KOPT-K1 (cell line): ENCODE results near the gene PKM.
"Not testable (repeated sequence)": the region's sequence is repeated elsewhere in the genome, so short reads cannot be mapped to it uniquely, and the experiment has no call there.

Experiments used
- H3K27ac ChIP-seq: fragments of 200-600 bp; sonication (generic); 2 replicates; pipeline ENCODE4 v1.5.1; 2016; ENCODE audit warnings: antibody characterized with exemption, mild to moderate bottlenecking, low read depth, low read length; ENCODE audit not compliant: poor library complexity, severe bottlenecking
- H3K36me3 ChIP-seq: fragments of 200-600 bp; sonication (generic); 2 replicates; pipeline ENCODE4 v1.5.1; 2017; ENCODE audit warnings: antibody characterized with exemption, mild to moderate bottlenecking, low read length, moderate library complexity; ENCODE audit not compliant: insufficient read depth
- H3K9me3 ChIP-seq: fragments of 200-600 bp; sonication (generic); 2 replicates; pipeline ENCODE4 v1.5.1; 2017; ENCODE audit warnings: antibody characterized with exemption, low read length, mild to moderate bottlenecking; ENCODE audit not compliant: insufficient read depth, poor library complexity, severe bottlenecking

The PKM gene

GRCh38 chr15:72231066-72231832 lies at the start of gene PKM:
Gene PKM, minus strand, starts transcription at chr15:72231190. Its CDS starts 12,093 bp downstream, at chr15:72219097.
- no peaks in the 10 kb centered on the region for H3K9me3 ChIP-seq
- no peaks in the 10 kb centered on the region for H3K36me3 ChIP-seq
- peak within 1 kb of the TSS; percentile 83 for H3K27ac ChIP-seq

GRCh38 chr15:72280751-72281150 lies 49.8 kb upstream of the PKM start:
- Histone ChIP-seq H3K9me3 (no peaks in the 10 kb centered on the region), H3K36me3 (no peaks in the 10 kb centered on the region), H3K27ac (no peak overlapping the region)

GRCh38 chr15:72278737-72279136 lies 47.7 kb upstream of the PKM start:
- Histone ChIP-seq H3K36me3 (no peaks in the 10 kb centered on the region), H3K27ac (no peak overlapping the region)

GRCh38 chr15:72276326-72276700 lies 45.3 kb upstream of the PKM start:
- no peaks in the 10 kb centered on the region for H3K36me3 ChIP-seq
- no peak overlapping the region for H3K27ac ChIP-seq
- H3K9me3 ChIP-seq, result no peaks in the 10 kb centered on the region

More at GRCh38 chr15:72278737-72279136, 47.7 kb upstream of the PKM start:
- no peaks in the 10 kb centered on the region for H3K9me3 ChIP-seq

- H3K9me3 ChIP-seq, H3K36me3 ChIP-seq, H3K27ac ChIP-seq: not testable (repeated sequence)
Observed at GRCh38 chr15:72275635-72276325, 44.8 kb upstream of the PKM start.

- Histone ChIP-seq H3K9me3 (no peaks in the 10 kb centered on the region), H3K36me3 (peaks cover 16% of the 10 kb centered on the region), H3K27ac (peak overlapping the region; percentile 65)
Observed at GRCh38 chr15:72272997-72273352, 42.0 kb upstream of the PKM start.

- peak within 1 kb of the TSS; percentile 76 for H3K27ac ChIP-seq
- H3K36me3 ChIP-seq, result peaks cover 22% of the 10 kb centered on the region
- no peaks in the 10 kb centered on the region for H3K9me3 ChIP-seq
Observed at GRCh38 chr15:72272213-72272996, 41.4 kb upstream of the PKM start, which contains the start of gene PARP6. Gene PARP6, minus strand, starts transcription at chr15:72272554. Its CDS starts 5,077 bp downstream, at chr15:72267477.

GRCh38 chr15:72271895-72272212 lies 40.9 kb upstream of the PKM start:
- Histone ChIP-seq H3K9me3 (no peaks in the 10 kb centered on the region), H3K36me3 (peaks cover 27% of the 10 kb centered on the region), H3K27ac (peak overlapping the region; percentile 76)

GRCh38 chr15:72271221-72271620 lies 40.2 kb upstream of the PKM start:
- Histone ChIP-seq H3K9me3 (no peaks in the 10 kb centered on the region), H3K27ac (peak overlapping the region; percentile 76), H3K36me3 (peaks cover 34% of the 10 kb centered on the region)

- Histone ChIP-seq H3K36me3 (peaks cover 49% of the 10 kb centered on the region), H3K9me3 (no peaks in the 10 kb centered on the region), H3K27ac (no peak overlapping the region)
Observed at GRCh38 chr15:72269739-72270138, 38.7 kb upstream of the PKM start.

- Histone ChIP-seq H3K27ac (no peak overlapping the region), H3K9me3 (no peaks in the 10 kb centered on the region), H3K36me3 (peaks cover 91% of the 10 kb centered on the region)
Observed at GRCh38 chr15:72265031-72265430, 34.0 kb upstream of the PKM start.

GRCh38 chr15:72252663-72253299 lies 21.8 kb upstream of the PKM start:
- Histone ChIP-seq H3K36me3 (peaks cover 94% of the 10 kb centered on the region), H3K9me3 (no peaks in the 10 kb centered on the region), H3K27ac (no peak overlapping the region)

GRCh38 chr15:72249142-72249810 lies 18.3 kb upstream of the PKM start:
- Histone ChIP-seq H3K36me3 (peaks cover 70% of the 10 kb centered on the region), H3K27ac (no peak overlapping the region), H3K9me3 (no peaks in the 10 kb centered on the region)

- peaks cover 70% of the 10 kb centered on the region for H3K36me3 ChIP-seq
- H3K9me3 ChIP-seq, result no peaks in the 10 kb centered on the region
- no peak overlapping the region for H3K27ac ChIP-seq
Observed at GRCh38 chr15:72248514-72248913, 17.5 kb upstream of the PKM start.
